ENCODE data around the gene CD4.
A peak's percentile ranks its signal among the peaks of the same experiment; 100 is the strongest.

The CD4 gene

GRCh38 chr12:6817098-6817497, 27.8 kb downstream of the CD4 start:
- no peak for FAIRE-seq

- no peak for FAIRE-seq
Observed at GRCh38 chr12:6817662-6818157, 28.4 kb downstream of the CD4 start.

- no peak for FAIRE-seq
Observed at GRCh38 chr12:6818222-6818621, 28.9 kb downstream of the CD4 start.

DNA sequence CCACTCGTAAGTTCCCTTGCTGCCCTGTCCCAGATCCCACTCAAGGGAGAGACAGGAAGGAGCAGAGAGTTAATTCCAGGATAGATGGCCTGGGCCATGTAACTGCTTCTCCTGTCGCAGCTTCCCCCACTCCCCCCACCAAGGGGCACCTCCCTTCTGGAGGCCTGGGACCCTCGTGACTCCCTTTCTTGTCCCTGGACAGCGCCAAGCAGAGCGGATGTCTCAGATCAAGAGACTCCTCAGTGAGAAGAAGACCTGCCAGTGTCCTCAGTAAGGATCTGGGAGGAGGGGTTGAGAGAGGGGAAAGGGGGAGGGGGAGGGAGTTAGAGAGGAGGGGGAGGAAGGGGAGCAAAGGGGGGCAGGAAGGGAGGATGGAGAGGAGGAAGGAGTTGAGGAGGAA, 29.3 kb downstream of the CD4 start:
- FAIRE-seq = no peak

DNA sequence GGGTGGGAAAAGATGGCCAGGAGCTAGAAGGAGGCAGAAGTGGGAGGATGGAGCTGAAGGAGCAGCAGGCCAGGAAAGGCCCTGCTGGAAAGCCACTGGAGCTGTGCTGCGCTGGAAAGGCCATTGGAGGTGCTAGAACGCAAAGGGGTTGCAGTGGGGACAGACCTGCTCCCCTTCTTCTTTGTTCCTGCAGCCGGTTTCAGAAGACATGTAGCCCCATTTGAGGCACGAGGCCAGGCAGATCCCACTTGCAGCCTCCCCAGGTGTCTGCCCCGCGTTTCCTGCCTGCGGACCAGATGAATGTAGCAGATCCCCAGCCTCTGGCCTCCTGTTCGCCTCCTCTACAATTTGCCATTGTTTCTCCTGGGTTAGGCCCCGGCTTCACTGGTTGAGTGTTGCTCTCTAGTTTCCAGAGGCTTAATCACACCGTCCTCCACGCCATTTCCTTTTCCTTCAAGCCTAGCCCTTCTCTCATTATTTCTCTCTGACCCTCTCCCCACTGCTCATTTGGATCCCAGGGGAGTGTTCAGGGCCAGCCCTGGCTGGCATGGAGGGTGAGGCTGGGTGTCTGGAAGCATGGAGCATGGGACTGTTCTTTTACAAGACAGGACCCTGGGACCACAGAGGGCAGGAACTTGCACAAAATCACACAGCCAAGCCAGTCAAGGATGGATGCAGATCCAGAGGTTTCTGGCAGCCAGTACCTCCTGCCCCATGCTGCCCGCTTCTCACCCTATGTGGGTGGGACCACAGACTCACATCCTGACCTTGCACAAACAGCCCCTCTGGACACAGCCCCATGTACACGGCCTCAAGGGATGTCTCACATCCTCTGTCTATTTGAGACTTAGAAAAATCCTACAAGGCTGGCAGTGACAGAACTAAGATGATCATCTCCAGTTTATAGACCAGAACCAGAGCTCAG, 30.0 kb downstream of the CD4 start:
- no peak for FAIRE-seq

- FAIRE-seq = no peak
Observed at GRCh38 chr12:6820166-6820565, 30.8 kb downstream of the CD4 start.

DNA sequence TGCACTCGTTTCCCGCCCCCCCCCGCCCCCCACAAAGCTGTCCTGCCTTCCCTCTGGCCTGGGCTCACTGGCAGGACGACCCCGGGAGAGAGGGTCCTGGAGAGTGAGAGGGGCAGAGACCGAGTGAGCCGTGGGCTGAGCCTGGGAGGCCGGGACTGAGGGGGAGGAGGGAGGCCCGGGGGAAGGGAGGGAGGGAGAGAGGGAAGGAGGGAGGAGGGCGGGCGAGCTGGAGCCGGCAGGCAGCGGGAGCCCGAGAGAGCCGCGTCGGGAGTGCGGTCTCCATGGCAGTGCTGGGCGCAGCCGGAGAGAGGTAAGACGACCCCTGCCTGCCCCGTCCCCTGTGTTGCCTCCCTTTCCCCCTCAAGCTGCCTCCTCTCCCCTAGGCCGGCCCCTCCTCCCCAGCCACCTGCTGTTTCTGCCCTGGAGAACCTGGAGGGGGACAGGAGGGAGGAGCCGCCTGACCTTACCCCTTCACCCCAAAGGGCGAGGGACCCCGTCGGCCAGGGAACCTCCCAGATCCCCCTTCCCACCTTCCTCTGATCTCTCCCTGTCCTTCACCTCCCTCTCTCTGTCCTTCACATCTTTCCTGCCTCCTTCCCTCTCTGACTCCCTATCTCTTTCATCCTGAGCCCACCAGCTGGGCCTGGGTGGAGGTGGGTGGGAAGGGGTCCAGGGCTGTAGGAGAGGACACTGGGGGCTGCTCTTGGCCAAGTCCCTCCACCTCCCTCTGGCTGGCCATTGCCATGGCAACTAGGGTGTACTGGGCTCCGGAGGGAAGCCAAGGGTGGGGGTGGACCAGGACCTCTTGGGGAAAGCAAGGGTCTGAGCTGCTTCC, 32.5 kb downstream of the CD4 start, which contains the start of gene GPR162:
Gene GPR162 (plus strand): TSS at position 231 of the 835 bp plus-strand sequence. CDS start 2,078 bp downstream, outside the sequence.
- no peak for FAIRE-seq

- no peak for FAIRE-seq
Observed at GRCh38 chr12:6822426-6823135, 33.3 kb downstream of the CD4 start.

- no peak for FAIRE-seq
Observed at GRCh38 chr12:6823182-6824084, 34.1 kb downstream of the CD4 start.

- no peak for FAIRE-seq
Observed at GRCh38 chr12:6824085-6824775, 34.9 kb downstream of the CD4 start.

GRCh38 chr12:6824901-6825381, 35.6 kb downstream of the CD4 start:
- no peak for FAIRE-seq

DNA sequence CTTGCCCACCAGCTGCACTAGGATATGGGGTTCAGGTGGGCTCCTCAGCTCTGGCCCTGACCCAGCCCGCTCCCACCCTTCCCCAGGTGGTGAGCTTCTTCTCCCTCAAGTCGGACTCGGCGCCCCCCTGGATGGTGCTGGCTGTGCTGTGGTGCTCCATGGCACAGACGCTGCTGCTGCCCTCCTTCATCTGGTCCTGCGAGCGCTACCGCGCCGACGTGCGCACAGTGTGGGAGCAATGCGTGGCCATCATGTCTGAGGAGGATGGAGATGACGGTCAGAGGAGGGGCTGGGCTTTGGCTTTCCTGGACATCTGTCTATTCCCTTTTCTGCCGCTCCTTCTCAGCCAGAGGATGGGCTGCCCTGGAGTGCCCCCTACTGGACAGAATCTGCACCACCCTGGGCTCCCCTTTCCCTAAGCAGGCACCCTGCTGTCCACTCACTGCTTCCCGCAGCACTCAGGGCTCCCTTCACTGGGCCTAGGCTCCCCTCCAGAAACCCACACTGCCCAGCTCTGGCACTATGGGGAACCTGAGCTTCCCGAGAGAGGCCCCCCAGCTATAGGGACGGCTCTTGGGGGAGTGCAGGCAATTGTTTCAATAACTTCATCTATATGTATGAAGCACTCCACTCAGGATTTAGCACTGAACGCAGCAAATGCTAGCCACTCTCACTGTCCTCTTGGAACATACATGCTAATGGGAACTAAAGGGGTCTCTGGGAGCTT, 36.2 kb downstream of the CD4 start:
- FAIRE-seq = no peak

GRCh38 chr12:6826125-6826733, 36.9 kb downstream of the CD4 start:
- FAIRE-seq = no peak

- FAIRE-seq = no peak
Observed at GRCh38 chr12:6826734-6827436, 37.6 kb downstream of the CD4 start.

- peak; percentile 50 for FAIRE-seq
Observed at GRCh38 chr12:6827437-6827911, 38.1 kb downstream of the CD4 start.

DNA sequence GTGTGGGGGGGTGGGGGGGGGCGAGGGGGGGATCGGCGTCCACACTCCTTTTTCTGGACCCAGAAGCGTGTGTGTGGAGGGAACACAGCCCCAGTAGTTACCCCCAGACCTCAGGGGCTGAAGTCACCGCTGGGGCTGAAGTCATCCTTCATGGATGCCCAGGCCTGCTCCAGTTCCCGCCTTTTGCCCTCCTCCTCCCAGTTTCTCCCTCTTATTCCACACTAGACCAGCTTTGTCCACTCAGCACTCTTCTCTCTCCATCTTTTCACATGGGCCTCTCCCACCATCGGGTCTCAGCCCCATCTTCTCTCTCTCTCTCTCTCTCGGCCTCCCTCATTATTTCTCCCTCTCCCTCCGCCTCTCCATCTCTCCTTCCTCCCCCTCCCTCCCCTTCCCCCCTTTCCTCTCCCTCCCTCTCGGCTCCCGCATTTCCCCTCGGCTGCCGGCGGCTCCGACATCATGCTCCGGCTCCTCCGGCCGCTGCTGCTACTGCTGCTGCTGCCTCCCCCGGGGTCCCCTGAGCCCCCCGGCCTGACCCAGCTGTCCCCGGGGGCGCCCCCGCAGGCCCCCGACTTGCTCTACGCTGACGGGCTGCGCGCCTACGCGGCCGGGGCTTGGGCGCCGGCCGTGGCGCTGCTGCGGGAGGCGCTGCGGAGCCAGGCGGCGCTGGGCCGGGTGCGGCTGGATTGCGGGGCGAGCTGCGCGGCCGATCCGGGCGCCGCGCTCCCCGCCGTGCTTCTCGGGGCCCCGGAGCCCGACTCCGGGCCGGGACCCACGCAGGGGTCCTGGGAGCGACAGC, 38.9 kb downstream of the CD4 start, which contains the start of gene P3H3:
Gene P3H3 (plus strand): TSS at position 426 of the 799 bp plus-strand sequence. CDS start 34 bp downstream, at position 460.
- no peak for FAIRE-seq

GRCh38 chr12:6828781-6829535, 39.6 kb downstream of the CD4 start:
- FAIRE-seq = no peak

Measured in endometrium (tissue), 2 donors.